ENCODE data around the gene SYT8. TPM values are rescaled to one million over a fixed set of nuclear protein-coding genes. Genes with fewer than 3 reads are reported as not detected.

Gene SYT8
- total and polyA plus RNA-seq, 11 donors: 0.08 TPM; not detected in 10

GRCh38 chr11:1855886-1856265, 21.1 kb downstream of the SYT8 start:
- DNase-seq: no peak
- no peak for ATAC-seq
- no peaks in the 10 kb centered on the region for H3K27me3 ChIP-seq
- no peaks in the 10 kb centered on the region for H3K9me3 ChIP-seq
- H3K36me3 ChIP-seq: no peaks in the 10 kb centered on the region
- intact Hi-C loops (cut with DNase I): no loop called here
- TF ChIP-seq CTCF (IDR thresholded peaks at IDR 0.05) (no peak), POLR2A (IDR thresholded peaks at IDR 0.05) (no peak)
- WGBS, 4 donors: 94 to 96% (median 95%) methylated on average over 5 to 11 of the region's 11 CpGs
- peaks cover 0 to 56% (median 0%) of the 10 kb centered on the region in 12 donors for H3K4me1 ChIP-seq
- H3K4me3 ChIP-seq: no peak overlapping the region
- no peak overlapping the region for H3K27ac ChIP-seq

GRCh38 chr11:1856306-1857005, 21.7 kb downstream of the SYT8 start:
- Histone ChIP-seq H3K27ac (no peak overlapping the region), H3K4me1 (peaks cover 0 to 50% (median 0%) of the 10 kb centered on the region in 12 donors), H3K4me3 (no peak overlapping the region), H3K27me3 (no peaks in the 10 kb centered on the region), H3K36me3 (no peaks in the 10 kb centered on the region), H3K9me3 (no peaks in the 10 kb centered on the region)
- ATAC-seq: no peak
- TF ChIP-seq POLR2A (IDR thresholded peaks at IDR 0.05) (no peak), CTCF (IDR thresholded peaks at IDR 0.05) (no peak)
- intact Hi-C loops (cut with DNase I): no loop called here
- no peak for DNase-seq
- 93 to 100% (median 96%) methylated on average over 8 to 13 of the region's 13 CpGs for WGBS, 4 donors

GRCh38 chr11:1857064-1857463, 22.3 kb downstream of the SYT8 start:
- Histone ChIP-seq H3K4me1 (peaks cover 0 to 45% (median 0%) of the 10 kb centered on the region in 12 donors), H3K27ac (no peak overlapping the region), H3K9me3 (no peaks in the 10 kb centered on the region), H3K4me3 (no peak overlapping the region), H3K27me3 (no peaks in the 10 kb centered on the region), H3K36me3 (no peaks in the 10 kb centered on the region)
- TF ChIP-seq CTCF (IDR thresholded peaks at IDR 0.05): no peak
- ATAC-seq (no peak), DNase-seq (no peak)
- intact Hi-C loops (cut with DNase I): no loop called here
- 84 to 92% (median 87%) methylated on average over 8 to 11 of the region's 11 CpGs for WGBS, 4 donors

GRCh38 chr11:1858154-1858553, 23.4 kb downstream of the SYT8 start:
- DNase-seq: no peak
- Histone ChIP-seq H3K27me3 (no peaks in the 10 kb centered on the region), H3K4me1 (peaks cover 0 to 49% (median 5%) of the 10 kb centered on the region in 12 donors), H3K36me3 (no peaks in the 10 kb centered on the region), H3K27ac (no peak overlapping the region), H3K4me3 (no peak overlapping the region), H3K9me3 (no peaks in the 10 kb centered on the region)
- intact Hi-C loops (cut with DNase I): no loop called here
- WGBS, 4 donors: 91 to 94% (median 93%) methylated on average over 4 to 9 of the region's 9 CpGs
- TF ChIP-seq POLR2A (IDR thresholded peaks at IDR 0.05) (no peak), CTCF (IDR thresholded peaks at IDR 0.05) (no peak)
- no peak for ATAC-seq
